Esophagus muscularis mucosa (tissue), 4 donors: Measurements from ENCODE around the gene FAM20A. TPM values are rescaled to one million over a fixed set of nuclear protein-coding genes. Genes with fewer than 3 reads are reported as not detected.

Experiments
- DNase-seq: peaks from one replicate; pipeline ENCODE4 v3.0.0-alpha.2; 2017; ENCODE audit errors: extremely low spot score
- H3K27ac ChIP-seq, 4 donors: fragments of 200-600 bp; sonication (generic); replicated peaks in 1 of 4; 1 replicate in 3 of 4; 2 replicates in 1 of 4; pipeline ENCODE4 v1.5.1; 2016 to 2019; ENCODE audit warnings: mild to moderate bottlenecking in 1 of 4
- H3K27me3 ChIP-seq, 4 donors: fragments of 200-600 bp; sonication (generic); one replicate each; pipeline versions ENCODE4 v1.5.1 to v1.6.0; 2016 to 2019
- H3K36me3 ChIP-seq, 4 donors: fragments of 200-600 bp; sonication (generic); one replicate each; pipeline ENCODE4 v1.5.1; 2016 to 2019
- H3K4me1 ChIP-seq, 4 donors: fragments of 200-600 bp; sonication (generic); one replicate each; pipeline ENCODE4 v1.5.1; 2016 to 2019
- H3K4me3 ChIP-seq, 4 donors: fragments of 200-600 bp; sonication (generic); 1 replicate in 2 of 4; 2 replicates in 2 of 4; pipeline ENCODE4 v1.5.1; 2016 to 2019; ENCODE audit warnings: mild to moderate bottlenecking in 4 of 4, moderate library complexity in 1 of 4
- H3K9me3 ChIP-seq, 4 donors: fragments of 200-600 bp; sonication (generic); 1 replicate in 3 of 4; 2 replicates in 1 of 4; pipeline ENCODE4 v1.5.1; 2016 to 2019
- EP300 ChIP-seq: sonication (generic); formaldehyde crosslinking; IDR thresholded peaks from one replicate; pipeline ENCODE4 v1.6.1; 2017; ENCODE audit warnings: antibody characterized with exemption
- POLR2A ChIP-seq: fragments of 450-650 bp; IDR thresholded peaks from one replicate; pipeline ENCODE4 v1.6.1; 2017; ENCODE audit warnings: antibody characterized with exemption, moderate library complexity, mild to moderate bottlenecking, low read depth
- POLR2AphosphoS5 ChIP-seq, 2 donors: sonication (generic); formaldehyde crosslinking; IDR thresholded peaks; one replicate each; pipeline ENCODE4 v1.6.1; 2017; ENCODE audit warnings: antibody characterized with exemption in 2 of 2
- WGBS: methylation state at CpG from one replicate; pipeline ENCODE4 v1.1.5; 2018; 5-methylcytosine and 5-hydroxymethylcytosine counted together
- intact Hi-C: fragments of 100-400 bp; cut with DNase I; formaldehyde crosslinking; loops from one replicate; pipeline ENCODE4 v1.15.1; 2023
- total RNA-seq, 4 donors: library from RNA; depleted of rRNA; stranded (reverse); fragments of >200 nt; gene quantifications; one replicate each; pipeline versions ENCODE4 v1.1.0 to v1.2.1, GENCODE V29; 2016
- TF ChIP-seq, protein P1 (sequence below), 3 experiments: fragments of 200-600 bp in 2 of 3; fragments of 450-650 bp in 1 of 3; sonication (generic) in 2 of 3; IDR thresholded peaks; one replicate each; pipeline ENCODE4 v1.5.1; 2017 to 2019; ENCODE audit warnings: antibody characterized with exemption in 3 of 3, mild to moderate bottlenecking in 2 of 3, moderate library complexity in 1 of 3

The FAM20A gene
- total RNA-seq, 4 donors from 2014 or later = 1.7 to 21.2 (median 3.2) TPM

GRCh38 chr17:68565661-68566441 is 35.3 kb downstream of the FAM20A start:
- no peak overlapping the region for H3K4me3 ChIP-seq
- H3K4me1 ChIP-seq = peaks cover 0 to 13% (median 6%) of the 10 kb centered on the region in 4 donors
- intact Hi-C loops = no loop called here
- H3K27ac ChIP-seq = peak overlapping the region in 1 of 4 donors; percentile 26
- TF ChIP-seq, protein P1, sequence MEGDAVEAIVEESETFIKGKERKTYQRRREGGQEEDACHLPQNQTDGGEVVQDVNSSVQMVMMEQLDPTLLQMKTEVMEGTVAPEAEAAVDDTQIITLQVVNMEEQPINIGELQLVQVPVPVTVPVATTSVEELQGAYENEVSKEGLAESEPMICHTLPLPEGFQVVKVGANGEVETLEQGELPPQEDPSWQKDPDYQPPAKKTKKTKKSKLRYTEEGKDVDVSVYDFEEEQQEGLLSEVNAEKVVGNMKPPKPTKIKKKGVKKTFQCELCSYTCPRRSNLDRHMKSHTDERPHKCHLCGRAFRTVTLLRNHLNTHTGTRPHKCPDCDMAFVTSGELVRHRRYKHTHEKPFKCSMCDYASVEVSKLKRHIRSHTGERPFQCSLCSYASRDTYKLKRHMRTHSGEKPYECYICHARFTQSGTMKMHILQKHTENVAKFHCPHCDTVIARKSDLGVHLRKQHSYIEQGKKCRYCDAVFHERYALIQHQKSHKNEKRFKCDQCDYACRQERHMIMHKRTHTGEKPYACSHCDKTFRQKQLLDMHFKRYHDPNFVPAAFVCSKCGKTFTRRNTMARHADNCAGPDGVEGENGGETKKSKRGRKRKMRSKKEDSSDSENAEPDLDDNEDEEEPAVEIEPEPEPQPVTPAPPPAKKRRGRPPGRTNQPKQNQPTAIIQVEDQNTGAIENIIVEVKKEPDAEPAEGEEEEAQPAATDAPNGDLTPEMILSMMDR (IDR thresholded peaks at IDR 0.05) = no peak
- TF ChIP-seq POLR2AphosphoS5 (IDR thresholded peaks at IDR 0.05) (no peak), EP300 (no peak), POLR2A (no peak)
- H3K9me3 ChIP-seq = no peaks in the 10 kb centered on the region
- H3K27me3 ChIP-seq = no peaks in the 10 kb centered on the region
- DNase-seq = no peak
- WGBS = 64% methylated on average over 3 of the region's 3 CpGs
- no peaks in the 10 kb centered on the region for H3K36me3 ChIP-seq

- intact Hi-C loops = no loop called here
- peaks cover 0 to 16% (median 6%) of the 10 kb centered on the region in 4 donors for H3K4me1 ChIP-seq
- TF ChIP-seq POLR2AphosphoS5 (IDR thresholded peaks at IDR 0.05) = no peak
- no peak for TF ChIP-seq POLR2A
- TF ChIP-seq, protein P1 (IDR thresholded peaks at IDR 0.05) = no peak
- no peak for TF ChIP-seq EP300
- no peaks in the 10 kb centered on the region for H3K9me3 ChIP-seq
- H3K27me3 ChIP-seq = no peaks in the 10 kb centered on the region
- no peak overlapping the region for H3K27ac ChIP-seq
- no peak overlapping the region for H3K4me3 ChIP-seq
- H3K36me3 ChIP-seq = no peaks in the 10 kb centered on the region
- 47% methylated on average over 3 of the region's 8 CpGs for WGBS
- no peak for DNase-seq
Measured at GRCh38 chr17:68564415-68565111, 36.6 kb downstream of the FAM20A start.

DNA sequence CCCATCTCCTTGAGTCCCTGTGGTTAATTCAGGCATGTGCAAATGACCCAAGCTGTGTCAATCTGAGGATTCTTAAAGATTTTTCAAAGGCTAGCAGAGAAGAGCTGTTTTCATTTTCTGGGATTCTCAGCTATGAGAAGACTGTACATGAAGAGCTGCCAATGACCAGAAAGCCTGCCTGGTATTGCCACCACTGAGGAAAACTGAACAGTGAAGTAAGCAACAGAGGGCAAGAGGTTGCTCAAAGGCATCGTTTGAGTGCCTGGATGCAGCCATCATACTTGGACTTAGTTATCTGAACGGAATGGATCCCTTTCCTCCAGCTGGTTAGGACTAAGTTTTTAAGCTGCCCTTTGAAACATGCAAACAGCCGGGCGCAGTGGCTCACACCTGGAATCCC is 38.4 kb downstream of the FAM20A start:
- DNase-seq = no peak
- peaks cover 0 to 16% (median 6%) of the 10 kb centered on the region in 4 donors for H3K4me1 ChIP-seq
- no peak overlapping the region for H3K27ac ChIP-seq
- intact Hi-C loops = no loop called here
- TF ChIP-seq EP300 = no peak
- TF ChIP-seq POLR2AphosphoS5 (IDR thresholded peaks at IDR 0.05) = no peak
- TF ChIP-seq, protein P1 (IDR thresholded peaks at IDR 0.05) = no peak
- TF ChIP-seq POLR2A = no peak
- H3K36me3 ChIP-seq = no peaks in the 10 kb centered on the region
- H3K27me3 ChIP-seq = no peaks in the 10 kb centered on the region
- H3K4me3 ChIP-seq = no peak overlapping the region
- H3K9me3 ChIP-seq = no peaks in the 10 kb centered on the region
- 90% methylated on average over 4 of the region's 4 CpGs for WGBS

DNA sequence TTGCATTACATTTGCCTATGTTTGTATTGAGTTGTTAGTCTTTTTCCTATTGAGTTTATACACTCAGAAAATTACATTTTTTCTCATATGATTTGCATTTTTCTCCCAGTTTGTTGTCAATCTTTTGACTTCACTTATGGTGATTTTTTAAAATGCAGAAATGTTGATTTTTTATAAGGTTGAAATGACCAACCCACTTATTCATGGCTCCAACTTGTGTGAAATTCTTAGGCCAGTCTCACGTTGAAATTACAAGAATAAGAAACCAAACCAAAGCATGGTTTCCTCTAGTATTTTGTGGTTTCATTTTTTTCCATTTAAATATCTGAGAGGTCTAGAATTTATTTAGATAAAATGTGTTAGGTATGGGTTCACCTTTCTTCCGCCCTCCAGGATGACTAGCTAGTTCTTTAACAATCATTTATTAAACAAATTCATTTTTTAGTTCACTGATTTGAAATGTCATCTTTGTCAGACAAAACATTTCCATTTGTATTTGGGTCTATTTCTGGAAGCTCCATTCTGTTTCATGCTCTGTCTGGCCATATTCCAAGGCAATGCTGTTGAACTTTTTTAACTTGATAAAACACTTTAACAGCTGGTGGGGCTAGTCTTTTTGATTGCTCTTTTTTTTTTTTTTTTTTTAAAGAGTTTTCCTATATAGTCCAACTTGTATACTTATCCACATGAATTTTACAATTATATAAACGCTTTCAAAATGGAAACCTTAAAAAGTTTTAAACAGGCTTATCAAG is 40.0 kb downstream of the FAM20A start:
- H3K27ac ChIP-seq = no peak overlapping the region
- no peak overlapping the region for H3K4me3 ChIP-seq
- H3K27me3 ChIP-seq = no peaks in the 10 kb centered on the region
- H3K4me1 ChIP-seq = peaks cover 0 to 11% (median 3%) of the 10 kb centered on the region in 4 donors
- H3K9me3 ChIP-seq = no peaks in the 10 kb centered on the region
- DNase-seq = no peak
- WGBS = 45% methylated on average over 3 of the region's 3 CpGs
- no peaks in the 10 kb centered on the region for H3K36me3 ChIP-seq
- no peak for TF ChIP-seq EP300
- TF ChIP-seq POLR2AphosphoS5 (IDR thresholded peaks at IDR 0.05) = no peak
- no peak for TF ChIP-seq POLR2A
- TF ChIP-seq, protein P1 (IDR thresholded peaks at IDR 0.05) = no peak
- intact Hi-C loops = no loop called here
